Endothelial cell (in vitro differentiated cells): ENCODE results near the gene CHST13. TPM values are rescaled to one million over a fixed set of nuclear protein-coding genes. Genes with fewer than 3 reads are reported as not detected.

Experiments used
- DNase-seq: peaks from one replicate; pipeline ENCODE4 v3.0.0; 2021; ENCODE audit warnings: low spot score
- H3K27ac Mint-ChIP-seq: one replicate; pipeline ENCODE4 v1.8.0; 2021; ENCODE audit warnings: mixed read lengths, inconsistent platforms; ENCODE audit not compliant: unreplicated experiment
- H3K27me3 Mint-ChIP-seq: one replicate; pipeline ENCODE4 v1.8.0; 2021; ENCODE audit warnings: mild to moderate bottlenecking, moderate library complexity, mixed read lengths, inconsistent platforms; ENCODE audit not compliant: unreplicated experiment
- H3K36me3 Mint-ChIP-seq: one replicate; pipeline ENCODE4 v1.8.0; 2021; ENCODE audit warnings: mild to moderate bottlenecking, low read depth, mixed read lengths, inconsistent platforms; ENCODE audit not compliant: unreplicated experiment
- H3K4me1 Mint-ChIP-seq: one replicate; pipeline ENCODE4 v1.8.0; 2021; ENCODE audit warnings: mild to moderate bottlenecking, mixed read lengths, inconsistent platforms; ENCODE audit not compliant: unreplicated experiment
- H3K4me3 Mint-ChIP-seq: one replicate; pipeline ENCODE4 v1.8.0; 2021; ENCODE audit warnings: mild to moderate bottlenecking, mixed read lengths, inconsistent platforms; ENCODE audit not compliant: unreplicated experiment
- H3K9me3 Mint-ChIP-seq: one replicate; pipeline ENCODE4 v1.8.0; 2021; ENCODE audit warnings: mixed read lengths, inconsistent platforms; ENCODE audit not compliant: unreplicated experiment
- CTCF ChIP-seq: fragments of 200-600 bp; sonication (generic); IDR thresholded peaks from one replicate; pipeline ENCODE4 v1.5.0; 2021; ENCODE audit warnings: antibody characterized with exemption; ENCODE audit not compliant: unreplicated experiment
- long read RNA-seq: library from polyadenylated mRNA; unstranded; transcript quantifications from one replicate; pipeline ENCODE4 v2.0.0, GENCODE V29; 2020; ENCODE audit not compliant: unreplicated experiment
- total RNA-seq: library from RNA; stranded (reverse); fragmentation: NEBNext Ultra II Directional; extraction: Animal tissue kit (Norgen Biotek cat#: 25700); gene quantifications from one replicate; pipeline ENCODE4 v1.2.1, GENCODE V29; 2021; ENCODE audit not compliant: unreplicated experiment

Gene CHST13, protein sequence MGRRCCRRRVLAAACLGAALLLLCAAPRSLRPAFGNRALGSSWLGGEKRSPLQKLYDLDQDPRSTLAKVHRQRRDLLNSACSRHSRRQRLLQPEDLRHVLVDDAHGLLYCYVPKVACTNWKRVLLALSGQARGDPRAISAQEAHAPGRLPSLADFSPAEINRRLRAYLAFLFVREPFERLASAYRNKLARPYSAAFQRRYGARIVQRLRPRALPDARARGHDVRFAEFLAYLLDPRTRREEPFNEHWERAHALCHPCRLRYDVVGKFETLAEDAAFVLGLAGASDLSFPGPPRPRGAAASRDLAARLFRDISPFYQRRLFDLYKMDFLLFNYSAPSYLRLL
- not detected for total RNA-seq
- long read RNA-seq = 0 reads

GRCh38 chr3:126523745-126524428 is at the start of gene CHST13:
Gene CHST13 (plus strand): TSS chr3:126524155. CDS start chr3:126524333, 178 bp downstream.
- DNase-seq = peak; percentile 64
- no peaks in the 10 kb centered on the region for H3K9me3 Mint-ChIP-seq
- no peak for TF ChIP-seq CTCF
- H3K27ac Mint-ChIP-seq = no peak within 1 kb of the TSS
- peaks cover 8% of the 10 kb centered on the region for H3K4me1 Mint-ChIP-seq
- peaks cover 4% of the 10 kb centered on the region for H3K36me3 Mint-ChIP-seq
- peak within 1 kb of the TSS; percentile 47 for H3K4me3 Mint-ChIP-seq
- peaks cover 6% of the 10 kb centered on the region for H3K27me3 Mint-ChIP-seq

DNA sequence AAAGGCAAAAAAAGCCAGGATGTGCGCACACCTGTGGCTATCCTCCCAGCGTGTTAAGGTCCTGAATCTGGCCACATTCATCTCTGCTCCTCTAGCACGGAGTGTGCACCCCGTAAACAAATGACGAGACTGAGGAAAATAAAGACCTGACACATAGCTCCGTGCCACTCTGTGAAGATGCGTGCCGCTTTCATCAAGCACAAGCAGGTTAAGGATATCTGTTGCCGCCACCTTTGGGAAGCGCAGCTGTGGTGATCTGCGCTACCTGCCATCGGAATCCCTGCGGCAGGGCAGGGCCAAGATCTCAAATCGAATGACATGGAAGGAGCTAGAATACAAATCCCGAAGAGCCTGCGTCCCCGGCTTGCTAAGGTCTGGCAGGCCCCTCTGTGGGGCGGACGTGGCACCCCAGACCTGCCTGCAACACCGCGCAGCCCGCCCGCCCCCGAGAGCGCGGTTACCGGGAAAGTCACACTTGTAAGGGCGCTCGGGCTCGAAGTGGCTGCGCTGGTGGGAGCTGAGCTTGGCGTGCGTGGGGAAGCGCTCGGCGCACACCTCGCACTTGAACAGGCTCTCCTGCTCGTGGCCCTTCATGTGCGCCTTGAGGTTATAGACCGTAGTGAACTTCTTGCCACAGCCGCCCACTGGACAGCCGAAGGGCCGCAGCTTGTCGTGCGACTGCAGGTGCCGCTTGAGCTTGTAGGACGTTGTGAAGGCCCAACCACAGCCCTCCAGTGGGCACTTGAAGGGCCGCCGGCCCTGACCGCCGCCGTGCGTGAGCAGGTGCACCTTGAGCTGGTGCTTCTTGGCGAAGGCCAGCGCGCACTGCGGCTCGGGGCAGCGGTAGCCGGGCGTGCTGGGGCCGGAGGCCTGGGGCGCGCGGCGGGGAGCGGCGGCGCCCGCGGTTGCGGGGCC is 49.2 kb upstream of the CHST13 start:
- peaks cover 26% of the 10 kb centered on the region for H3K36me3 Mint-ChIP-seq
- H3K27me3 Mint-ChIP-seq = peaks cover 16% of the 10 kb centered on the region
- peak overlapping the region; percentile 36 for H3K27ac Mint-ChIP-seq
- H3K9me3 Mint-ChIP-seq = no peaks in the 10 kb centered on the region
- TF ChIP-seq CTCF = no peak
- peak; percentile 48 for DNase-seq
- peaks cover 31% of the 10 kb centered on the region for H3K4me1 Mint-ChIP-seq
- H3K4me3 Mint-ChIP-seq = peak overlapping the region; percentile 93

GRCh38 chr3:126475413-126476114 is 48.4 kb upstream of the CHST13 start, which contains the start of gene ZXDC:
Gene ZXDC (minus strand): TSS chr3:126475891. CDS start chr3:126475865, 26 bp downstream.
- peaks cover 31% of the 10 kb centered on the region for H3K4me1 Mint-ChIP-seq
- peaks cover 15% of the 10 kb centered on the region for H3K27me3 Mint-ChIP-seq
- H3K36me3 Mint-ChIP-seq = peaks cover 19% of the 10 kb centered on the region
- H3K9me3 Mint-ChIP-seq = no peaks in the 10 kb centered on the region
- peak within 1 kb of the TSS; percentile 84 for H3K27ac Mint-ChIP-seq
- peak; percentile 9 for TF ChIP-seq CTCF
- H3K4me3 Mint-ChIP-seq = peak within 1 kb of the TSS; percentile 94
- peak; percentile 94 for DNase-seq

DNA sequence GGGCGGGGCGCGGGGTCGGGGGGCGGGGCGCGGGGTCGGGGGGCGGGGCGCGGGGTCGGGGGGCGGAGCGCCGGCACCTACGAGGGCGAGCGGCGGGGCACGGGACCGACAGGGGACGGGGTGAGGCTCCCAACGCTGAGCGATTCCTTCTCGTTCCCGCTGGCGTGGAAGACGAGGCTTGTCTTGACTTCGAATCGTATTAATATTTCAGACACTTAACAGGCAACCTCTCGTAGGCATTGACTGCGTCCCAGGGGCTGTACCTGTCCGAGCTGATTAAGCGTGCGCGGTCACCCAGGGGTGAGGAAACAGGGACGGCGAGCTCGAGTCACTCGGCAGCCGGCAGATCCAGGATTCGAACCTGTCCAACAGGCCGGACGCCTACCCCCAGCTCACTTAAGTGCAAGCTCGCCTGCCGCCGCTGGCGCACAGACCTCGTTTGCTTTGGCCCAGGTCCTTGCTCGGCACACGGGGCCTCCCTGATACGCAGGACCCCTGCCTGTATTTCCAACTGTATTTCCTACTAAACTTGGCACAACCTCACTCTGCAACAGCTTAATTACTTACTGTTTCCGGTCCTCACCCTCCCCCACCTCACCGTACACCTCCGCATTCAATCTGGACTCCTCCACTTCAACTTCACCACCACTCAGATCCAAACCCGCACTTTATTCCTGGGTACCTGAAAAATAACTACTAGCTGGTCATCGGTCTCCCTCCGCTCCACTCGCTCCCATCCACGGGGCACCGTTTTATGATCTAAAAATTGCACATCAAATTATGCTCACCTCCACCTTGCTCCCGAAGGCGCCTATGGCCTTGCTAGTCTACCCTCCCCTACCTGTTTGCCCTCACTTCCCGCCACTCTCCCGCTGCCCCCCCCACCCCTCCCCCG is 47.5 kb upstream of the CHST13 start:
- Mint-ChIP-seq H3K36me3 (peaks cover 12% of the 10 kb centered on the region), H3K4me1 (peaks cover 31% of the 10 kb centered on the region), H3K9me3 (no peaks in the 10 kb centered on the region), H3K27me3 (peaks cover 17% of the 10 kb centered on the region), H3K4me3 (peak overlapping the region; percentile 94), H3K27ac (peak overlapping the region; percentile 84)
- no peak for TF ChIP-seq CTCF
- DNase-seq = peak; percentile 39
